Measurements from ENCODE around the gene CWF19L2.

Gene CWF19L2

GRCh38 chr11:107494055-107494454 lies 36.4 kb upstream of the CWF19L2 start:
- TF ChIP-seq, protein P1, sequence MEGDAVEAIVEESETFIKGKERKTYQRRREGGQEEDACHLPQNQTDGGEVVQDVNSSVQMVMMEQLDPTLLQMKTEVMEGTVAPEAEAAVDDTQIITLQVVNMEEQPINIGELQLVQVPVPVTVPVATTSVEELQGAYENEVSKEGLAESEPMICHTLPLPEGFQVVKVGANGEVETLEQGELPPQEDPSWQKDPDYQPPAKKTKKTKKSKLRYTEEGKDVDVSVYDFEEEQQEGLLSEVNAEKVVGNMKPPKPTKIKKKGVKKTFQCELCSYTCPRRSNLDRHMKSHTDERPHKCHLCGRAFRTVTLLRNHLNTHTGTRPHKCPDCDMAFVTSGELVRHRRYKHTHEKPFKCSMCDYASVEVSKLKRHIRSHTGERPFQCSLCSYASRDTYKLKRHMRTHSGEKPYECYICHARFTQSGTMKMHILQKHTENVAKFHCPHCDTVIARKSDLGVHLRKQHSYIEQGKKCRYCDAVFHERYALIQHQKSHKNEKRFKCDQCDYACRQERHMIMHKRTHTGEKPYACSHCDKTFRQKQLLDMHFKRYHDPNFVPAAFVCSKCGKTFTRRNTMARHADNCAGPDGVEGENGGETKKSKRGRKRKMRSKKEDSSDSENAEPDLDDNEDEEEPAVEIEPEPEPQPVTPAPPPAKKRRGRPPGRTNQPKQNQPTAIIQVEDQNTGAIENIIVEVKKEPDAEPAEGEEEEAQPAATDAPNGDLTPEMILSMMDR (IDR thresholded peaks at IDR 0.05; ENCODE audit: insufficient read depth, low read length, poor library complexity, severe bottlenecking) = no peak
- Histone ChIP-seq H3K4me3 (replicated peaks; ENCODE audit: low read depth, low read length) (no peak overlapping the region), H3K36me3 (ENCODE audit: control insufficient read depth, insufficient read depth, low read length) (no peaks in the 10 kb centered on the region), H3K27me3 (replicated peaks; ENCODE audit: control insufficient read depth, insufficient read depth, low read length) (no peaks in the 10 kb centered on the region)
- no peak for DNase-seq (ENCODE audit: extremely low read depth, insufficient read length)

- no peak for DNase-seq (ENCODE audit: extremely low read depth, insufficient read length)
- no peak overlapping the region for H3K4me3 ChIP-seq (replicated peaks; ENCODE audit: low read depth, low read length)
Measured at GRCh38 chr11:107493117-107493516, 35.5 kb upstream of the CWF19L2 start.

GRCh38 chr11:107490836-107491235 lies 33.2 kb upstream of the CWF19L2 start:
- Histone ChIP-seq H3K36me3 (ENCODE audit: control insufficient read depth, insufficient read depth, low read length) (no peaks in the 10 kb centered on the region), H3K27me3 (replicated peaks; ENCODE audit: control insufficient read depth, insufficient read depth, low read length) (no peaks in the 10 kb centered on the region), H3K4me3 (replicated peaks; ENCODE audit: low read depth, low read length) (no peak overlapping the region)
- no peak for DNase-seq (ENCODE audit: extremely low read depth, insufficient read length)
- TF ChIP-seq, protein P1 (IDR thresholded peaks at IDR 0.05; ENCODE audit: insufficient read depth, low read length, poor library complexity, severe bottlenecking) = no peak

More at GRCh38 chr11:107493117-107493516, 35.5 kb upstream of the CWF19L2 start:
- no peaks in the 10 kb centered on the region for H3K36me3 ChIP-seq (ENCODE audit: control insufficient read depth, insufficient read depth, low read length)
- H3K27me3 ChIP-seq (replicated peaks; ENCODE audit: control insufficient read depth, insufficient read depth, low read length) = no peaks in the 10 kb centered on the region
- TF ChIP-seq, protein P1 (IDR thresholded peaks at IDR 0.05; ENCODE audit: insufficient read depth, low read length, poor library complexity, severe bottlenecking) = no peak

GRCh38 chr11:107482234-107482633 lies 24.6 kb upstream of the CWF19L2 start:
- Histone ChIP-seq H3K36me3 (ENCODE audit: control insufficient read depth, insufficient read depth, low read length) (no peaks in the 10 kb centered on the region), H3K4me3 (replicated peaks; ENCODE audit: low read depth, low read length) (no peak overlapping the region), H3K27me3 (replicated peaks; ENCODE audit: control insufficient read depth, insufficient read depth, low read length) (no peaks in the 10 kb centered on the region)
- TF ChIP-seq, protein P1 (IDR thresholded peaks at IDR 0.05; ENCODE audit: insufficient read depth, low read length, poor library complexity, severe bottlenecking) = no peak
- no peak for DNase-seq (ENCODE audit: extremely low read depth, insufficient read length)

GRCh38 chr11:107478922-107479321 lies 21.3 kb upstream of the CWF19L2 start:
- Histone ChIP-seq H3K36me3 (ENCODE audit: control insufficient read depth, insufficient read depth, low read length) (no peaks in the 10 kb centered on the region), H3K27me3 (replicated peaks; ENCODE audit: control insufficient read depth, insufficient read depth, low read length) (no peaks in the 10 kb centered on the region), H3K4me3 (replicated peaks; ENCODE audit: low read depth, low read length) (no peak overlapping the region)
- TF ChIP-seq, protein P1 (IDR thresholded peaks at IDR 0.05; ENCODE audit: insufficient read depth, low read length, poor library complexity, severe bottlenecking) = no peak
- DNase-seq (ENCODE audit: extremely low read depth, insufficient read length) = no peak

GRCh38 chr11:107477820-107478219 lies 20.2 kb upstream of the CWF19L2 start:
- no peak for DNase-seq (ENCODE audit: extremely low read depth, insufficient read length)
- Histone ChIP-seq H3K27me3 (replicated peaks; ENCODE audit: control insufficient read depth, insufficient read depth, low read length) (no peaks in the 10 kb centered on the region), H3K36me3 (ENCODE audit: control insufficient read depth, insufficient read depth, low read length) (no peaks in the 10 kb centered on the region), H3K4me3 (replicated peaks; ENCODE audit: low read depth, low read length) (no peak overlapping the region)
- TF ChIP-seq, protein P1 (IDR thresholded peaks at IDR 0.05; ENCODE audit: insufficient read depth, low read length, poor library complexity, severe bottlenecking) = no peak

All from GM06990 (cell line).